CD4-positive, alpha-beta T cell (primary cell): ENCODE measurements around the gene PARP1. TPM values are rescaled to one million over a fixed set of nuclear protein-coding genes. Genes with fewer than 3 reads are reported as not detected.
A peak's percentile ranks its signal among the peaks of the same experiment; 100 is the strongest.

ENCODE experiments used
- ATAC-seq: fragments of 200-7000 bp; cut with Tn5 transposase; one replicate; pipeline ENCODE4 v1.10.0; 2022; ENCODE audit warnings: mild to moderate bottlenecking; ENCODE audit not compliant: poor library complexity
- CTCF ChIA-PET: fragments of 350-600 bp; sonication (Branson Sonifier 250); formaldehyde crosslinking; loops from one replicate; lab custom pipeline; 2021; ENCODE audit warnings: antibody characterized with exemption, inconsistent platforms; lab: Charles Lee
- POLR2A ChIA-PET: fragments of 350-600 bp; sonication (Branson Sonifier 250); formaldehyde crosslinking; loops from one replicate; lab custom pipeline; 2021; ENCODE audit warnings: antibody characterized with exemption, inconsistent platforms; lab: Charles Lee
- DNase-seq, 14 experiments: peaks; one replicate each; pipeline ENCODE4 v3.0.0-alpha.2; 2013 to 2020; ENCODE audit warnings: mixed read lengths in 2 of 14
- H3K27ac ChIP-seq, 2 donors: one replicate each; pipeline versions ENCODE4 v1.5.1 to v1.7.0; 2013; ENCODE audit warnings: low read length in 2 of 2, low read depth in 1 of 2, mild to moderate bottlenecking in 1 of 2
- H3K27me3 ChIP-seq, 2 experiments: 1 replicate in 1 of 2; 2 replicates in 1 of 2; pipeline versions ENCODE4 v1.6.1 to v1.7.0; 2013; ENCODE audit warnings: low read length in 2 of 2, control low read depth in 1 of 2, mild to moderate bottlenecking in 1 of 2, moderate library complexity in 1 of 2; ENCODE audit not compliant: insufficient read depth in 2 of 2, control insufficient read depth in 1 of 2
- H3K36me3 ChIP-seq: one replicate; pipeline ENCODE4 v1.6.1; 2013; ENCODE audit warnings: low read length, control low read depth; ENCODE audit not compliant: insufficient read depth
- H3K4me1 ChIP-seq: one replicate; pipeline ENCODE4 v1.6.1; 2013; ENCODE audit warnings: low read length, control low read depth; ENCODE audit not compliant: insufficient read depth
- H3K4me3 ChIP-seq: one replicate; pipeline ENCODE4 v1.5.1; 2013; ENCODE audit warnings: mild to moderate bottlenecking, low read length, moderate library complexity
- H3K9me3 ChIP-seq, 2 experiments: 1 replicate in 1 of 2; 2 replicates in 1 of 2; pipeline versions ENCODE4 v1.6.1 to v1.7.0; 2013; ENCODE audit warnings: low read length in 2 of 2, mild to moderate bottlenecking in 2 of 2, control low read depth in 1 of 2, moderate library complexity in 1 of 2; ENCODE audit not compliant: control insufficient read depth in 1 of 2, insufficient read depth in 1 of 2
- H3K27ac Mint-ChIP-seq: one replicate; pipeline ENCODE4 v1.8.0; 2020; ENCODE audit warnings: mixed read lengths
- H3K27me3 Mint-ChIP-seq: one replicate; pipeline ENCODE4 v1.8.0; 2021; ENCODE audit warnings: mixed read lengths
- H3K36me3 Mint-ChIP-seq: one replicate; pipeline ENCODE4 v1.8.0; 2021; ENCODE audit warnings: low read depth, mixed read lengths
- H3K4me1 Mint-ChIP-seq: one replicate; pipeline ENCODE4 v1.8.0; 2021; ENCODE audit warnings: low read depth, mixed read lengths
- H3K4me3 Mint-ChIP-seq: one replicate; pipeline ENCODE4 v1.8.0; 2020; ENCODE audit warnings: mild to moderate bottlenecking, mixed read lengths
- H3K9me3 Mint-ChIP-seq: one replicate; pipeline ENCODE4 v1.8.0; 2020; ENCODE audit warnings: mixed read lengths
- intact Hi-C, 2 experiments: fragments of 100-400 bp; cut with DNase I in 1 of 2; cut with micrococcal nuclease in 1 of 2; formaldehyde crosslinking; loops; one replicate each; pipeline versions ENCODE4 v1.15.1 to v1.9.0; 2023 to 2025; cut with DNase I, micrococcal nuclease
- total RNA-seq, 174 experiments: library from RNA in 2 of 174; stranded (reverse) in 2 of 174; gene quantifications; one replicate each; pipeline ENCODE4 v1.2.3 and lab custom pipeline; 2021 to 2026
- TF ChIP-seq, protein P1 (sequence below): fragments of 200-600 bp; IDR thresholded peaks from one replicate; pipeline ENCODE4 v1.8.0; 2022; ENCODE audit warnings: antibody characterized with exemption, mild to moderate bottlenecking

PARP1 gene
- total RNA-seq, 2 experiments from 2014 or later: 59.3 to 63.6 TPM

DNA sequence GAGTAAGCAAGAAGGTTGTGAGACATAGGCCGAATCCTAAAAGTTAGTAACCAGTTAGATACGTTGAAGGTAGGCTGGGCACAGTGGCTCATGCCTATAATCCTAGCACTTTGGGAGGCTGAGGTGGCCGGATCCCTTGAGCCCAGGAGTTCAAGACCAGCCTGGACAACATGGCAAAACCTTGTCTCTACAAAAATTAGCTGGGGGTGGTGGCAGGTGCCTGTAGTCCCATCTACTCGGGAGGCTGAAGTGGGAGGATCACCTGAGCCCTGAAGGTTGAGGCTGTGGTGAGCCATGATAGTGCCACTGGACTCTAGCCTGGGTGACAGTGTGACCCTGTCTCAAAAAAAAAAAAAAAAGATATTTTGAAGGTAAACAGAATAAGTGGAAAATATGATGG, 1.5 kb upstream of the PARP1 start:
- ChIA-PET POLR2A (interaction anchor here (2.9 to 6.3 kb wide), 2 partner anchors 13 to 530 kb away, joined by 20 to 102 read pairs; partner anchors contain the start of gene COQ8A), CTCF (interaction anchor here (1.2 to 3.0 kb wide), 2 partner anchors 13 to 18 kb away, joined by 4 to 42 read pairs; no protein-coding TSS in a partner anchor)
- DNase-seq (no peak), ATAC-seq (no peak)
- Histone ChIP-seq H3K27me3 (no peaks in the 10 kb centered on the region), H3K4me3 (no peak overlapping the region), H3K27ac (no peak overlapping the region), H3K36me3 (no peaks in the 10 kb centered on the region), H3K9me3 (no peaks in the 10 kb centered on the region), H3K4me1 (peaks cover 30% of the 10 kb centered on the region)
- H3K36me3 Mint-ChIP-seq: peaks cover 26% of the 10 kb centered on the region
- peaks cover 41% of the 10 kb centered on the region for H3K4me1 Mint-ChIP-seq
- intact Hi-C loops: loop anchor here (2.0 to 10.0 kb wide), 5 partner anchors 15 to 407 kb away; partner anchors contain the start of gene LIN9 (in 1 of the 2)
- H3K9me3 Mint-ChIP-seq: no peaks in the 10 kb centered on the region
- no peaks in the 10 kb centered on the region for H3K27me3 Mint-ChIP-seq
- H3K27ac Mint-ChIP-seq: no peak overlapping the region
- TF ChIP-seq, protein P1, sequence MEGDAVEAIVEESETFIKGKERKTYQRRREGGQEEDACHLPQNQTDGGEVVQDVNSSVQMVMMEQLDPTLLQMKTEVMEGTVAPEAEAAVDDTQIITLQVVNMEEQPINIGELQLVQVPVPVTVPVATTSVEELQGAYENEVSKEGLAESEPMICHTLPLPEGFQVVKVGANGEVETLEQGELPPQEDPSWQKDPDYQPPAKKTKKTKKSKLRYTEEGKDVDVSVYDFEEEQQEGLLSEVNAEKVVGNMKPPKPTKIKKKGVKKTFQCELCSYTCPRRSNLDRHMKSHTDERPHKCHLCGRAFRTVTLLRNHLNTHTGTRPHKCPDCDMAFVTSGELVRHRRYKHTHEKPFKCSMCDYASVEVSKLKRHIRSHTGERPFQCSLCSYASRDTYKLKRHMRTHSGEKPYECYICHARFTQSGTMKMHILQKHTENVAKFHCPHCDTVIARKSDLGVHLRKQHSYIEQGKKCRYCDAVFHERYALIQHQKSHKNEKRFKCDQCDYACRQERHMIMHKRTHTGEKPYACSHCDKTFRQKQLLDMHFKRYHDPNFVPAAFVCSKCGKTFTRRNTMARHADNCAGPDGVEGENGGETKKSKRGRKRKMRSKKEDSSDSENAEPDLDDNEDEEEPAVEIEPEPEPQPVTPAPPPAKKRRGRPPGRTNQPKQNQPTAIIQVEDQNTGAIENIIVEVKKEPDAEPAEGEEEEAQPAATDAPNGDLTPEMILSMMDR: no peak
- H3K4me3 Mint-ChIP-seq: peak overlapping the region; percentile 11

DNA sequence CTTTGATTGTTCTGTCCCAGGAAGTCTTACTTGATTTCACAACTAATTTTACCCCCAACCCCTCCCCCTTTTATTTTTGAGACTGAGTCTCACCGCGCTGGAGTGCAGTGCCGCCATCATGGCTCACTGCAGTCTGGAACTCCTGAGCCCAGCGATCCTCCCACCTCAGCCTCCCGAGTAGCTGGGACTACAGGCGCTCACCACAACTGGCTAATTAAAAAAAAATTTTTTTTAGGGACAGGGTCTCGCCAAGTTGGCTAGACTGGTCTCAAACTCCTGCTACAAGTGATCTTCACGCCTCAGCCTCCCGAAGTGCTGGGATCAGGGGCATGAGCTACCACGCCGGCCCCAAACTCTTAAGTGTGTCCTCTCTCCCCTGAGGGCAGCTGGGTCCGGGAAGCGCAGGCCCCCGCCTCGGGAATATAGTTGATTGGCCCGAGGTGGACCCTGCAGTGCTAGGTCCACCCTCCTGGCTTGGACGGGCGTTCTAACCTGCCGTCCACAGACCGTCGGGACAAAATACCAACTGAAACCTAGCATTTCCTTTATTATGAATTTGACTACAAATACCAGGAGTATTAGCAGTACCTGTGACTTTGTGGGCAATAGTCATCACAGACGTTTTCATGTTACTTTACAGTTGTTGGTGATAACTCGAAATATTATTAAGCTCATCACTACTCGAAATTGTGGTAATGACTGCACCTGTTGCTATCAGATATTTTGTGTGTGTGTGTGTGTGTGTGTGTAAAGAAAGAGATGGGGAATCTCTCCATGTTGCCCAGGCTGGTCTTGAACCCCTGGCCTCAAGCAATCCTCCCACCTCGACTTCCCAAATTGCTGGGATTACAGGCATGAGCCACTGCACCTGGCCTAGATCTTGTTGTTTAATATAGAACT, 642 bp upstream of the PARP1 start:
- Histone ChIP-seq H3K4me3 (peak overlapping the region; percentile 47), H3K27me3 (no peaks in the 10 kb centered on the region), H3K36me3 (no peaks in the 10 kb centered on the region), H3K4me1 (peaks cover 39% of the 10 kb centered on the region), H3K9me3 (no peaks in the 10 kb centered on the region), H3K27ac (peak overlapping the region; percentile 10 to 55)
- Mint-ChIP-seq H3K4me1 (peaks cover 49% of the 10 kb centered on the region), H3K27ac (peak overlapping the region; percentile 94), H3K9me3 (no peaks in the 10 kb centered on the region), H3K36me3 (peaks cover 32% of the 10 kb centered on the region), H3K4me3 (peak overlapping the region; percentile 92), H3K27me3 (no peaks in the 10 kb centered on the region)
- DNase-seq (no peak), ATAC-seq (no peak)
- TF ChIP-seq, protein P1: peak; percentile 8
- ChIA-PET POLR2A (interaction anchor here (0.6 to 6.3 kb wide), 28 partner anchors 9 to 1674 kb away, joined by 3 to 102 read pairs (median 4); partner anchors contain the start of genes ACBD3, ARF1, COQ8A and H3-3A), CTCF (interaction anchor here (0.6 to 3.1 kb wide), 24 partner anchors 8 to 532 kb away, joined by 3 to 42 read pairs (median 4); partner anchors contain the start of genes COQ8A, LIN9, PYCR2 and STUM)
- intact Hi-C loops: loop anchor here (2.0 to 10.0 kb wide), 5 partner anchors 16 to 406 kb away; partner anchors contain the start of gene LIN9 (in 1 of the 2)

DNA sequence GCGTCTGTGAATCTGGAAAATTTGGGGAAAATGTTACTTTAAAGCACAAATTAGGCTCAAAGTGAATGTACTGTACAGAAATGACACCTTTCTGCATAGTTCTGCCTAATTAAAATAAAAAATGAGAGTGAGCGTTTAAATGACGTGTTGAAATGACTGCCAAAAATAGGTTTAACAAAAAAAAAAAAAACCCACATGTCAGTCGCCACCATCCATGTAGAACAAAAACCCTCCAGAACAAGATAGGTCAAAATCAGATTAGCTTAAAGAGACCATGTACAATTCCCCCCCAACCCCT, 745 bp downstream of the PARP1 start:
- H3K4me1 Mint-ChIP-seq: peaks cover 60% of the 10 kb centered on the region
- DNase-seq: peak in 2 of 14 experiments; percentile 64 to 70
- peak; percentile 21 for ATAC-seq
- intact Hi-C loops: loop anchor here (2.0 to 10.0 kb wide), 5 partner anchors 18 to 405 kb away; partner anchors contain the start of gene LIN9 (in 1 of the 2)
- H3K27me3 ChIP-seq: no peaks in the 10 kb centered on the region
- H3K27ac ChIP-seq: peak overlapping the region in 1 of 2 donors; percentile 48
- H3K27ac Mint-ChIP-seq: peak overlapping the region; percentile 94
- TF ChIP-seq, protein P1: no peak
- peaks cover 42% of the 10 kb centered on the region for H3K36me3 Mint-ChIP-seq
- H3K27me3 Mint-ChIP-seq: no peaks in the 10 kb centered on the region
- no peaks in the 10 kb centered on the region for H3K9me3 ChIP-seq
- CTCF ChIA-PET: interaction anchor here (1.1 to 3.1 kb wide), 13 partner anchors 10 to 533 kb away, joined by 3 to 42 read pairs (median 5); partner anchors contain the start of genes COQ8A and PYCR2
- POLR2A ChIA-PET: interaction anchor here (0.6 to 6.3 kb wide), 22 partner anchors 8 to 532 kb away, joined by 3 to 102 read pairs (median 5); partner anchors contain the start of genes COQ8A, H3-3A, ITPKB and LIN9
- H3K36me3 ChIP-seq: peaks cover 9% of the 10 kb centered on the region
- H3K9me3 Mint-ChIP-seq: no peaks in the 10 kb centered on the region
- peak overlapping the region; percentile 98 for H3K4me3 Mint-ChIP-seq
- peaks cover 51% of the 10 kb centered on the region for H3K4me1 ChIP-seq
- peak overlapping the region; percentile 79 for H3K4me3 ChIP-seq
